Measurements from ENCODE around the gene SOBP.

Gene SOBP

DNA sequence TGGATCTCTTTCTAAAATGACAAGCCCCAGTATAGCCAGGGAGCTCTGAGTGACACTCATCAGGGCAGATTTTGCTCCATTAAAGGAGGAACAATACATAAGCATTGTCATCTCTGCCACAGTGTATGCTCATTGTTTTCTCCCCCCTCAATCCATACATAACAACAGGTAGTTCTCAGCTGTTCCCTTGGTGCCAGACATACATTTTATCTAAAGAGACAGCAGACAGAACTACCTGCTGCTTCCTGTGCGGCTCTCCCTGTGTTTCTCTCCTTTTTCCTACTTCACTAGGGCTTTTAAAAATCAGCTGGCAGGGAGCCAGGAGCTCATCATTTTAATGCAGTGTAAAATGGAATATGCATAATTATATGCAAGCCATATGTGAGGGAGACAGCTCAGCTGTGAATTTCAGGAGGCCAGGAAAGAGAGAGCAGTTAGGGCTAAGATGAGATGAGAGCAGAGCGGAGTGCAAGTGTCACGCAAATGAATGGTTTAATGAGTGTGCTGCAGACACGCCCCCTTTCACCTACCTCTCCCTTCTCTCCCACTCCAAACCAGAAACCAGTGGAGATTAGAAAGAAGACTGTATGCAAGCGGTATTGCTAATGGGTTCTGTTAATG is 96.0 kb downstream of the SOBP start:
- no peaks in the 10 kb centered on the region for H3K4me1 ChIP-seq (ENCODE audit: insufficient read depth, poor library complexity, severe bottlenecking)
- H3K27ac ChIP-seq (ENCODE audit: poor library complexity, severe bottlenecking), result no peak overlapping the region
- DNase-seq (ENCODE audit: low spot score) (no peak), ATAC-seq (ENCODE audit: low read depth) (no peak)
- no peaks in the 10 kb centered on the region for H3K9me3 ChIP-seq (ENCODE audit: severe bottlenecking)
- TF ChIP-seq, protein P1, sequence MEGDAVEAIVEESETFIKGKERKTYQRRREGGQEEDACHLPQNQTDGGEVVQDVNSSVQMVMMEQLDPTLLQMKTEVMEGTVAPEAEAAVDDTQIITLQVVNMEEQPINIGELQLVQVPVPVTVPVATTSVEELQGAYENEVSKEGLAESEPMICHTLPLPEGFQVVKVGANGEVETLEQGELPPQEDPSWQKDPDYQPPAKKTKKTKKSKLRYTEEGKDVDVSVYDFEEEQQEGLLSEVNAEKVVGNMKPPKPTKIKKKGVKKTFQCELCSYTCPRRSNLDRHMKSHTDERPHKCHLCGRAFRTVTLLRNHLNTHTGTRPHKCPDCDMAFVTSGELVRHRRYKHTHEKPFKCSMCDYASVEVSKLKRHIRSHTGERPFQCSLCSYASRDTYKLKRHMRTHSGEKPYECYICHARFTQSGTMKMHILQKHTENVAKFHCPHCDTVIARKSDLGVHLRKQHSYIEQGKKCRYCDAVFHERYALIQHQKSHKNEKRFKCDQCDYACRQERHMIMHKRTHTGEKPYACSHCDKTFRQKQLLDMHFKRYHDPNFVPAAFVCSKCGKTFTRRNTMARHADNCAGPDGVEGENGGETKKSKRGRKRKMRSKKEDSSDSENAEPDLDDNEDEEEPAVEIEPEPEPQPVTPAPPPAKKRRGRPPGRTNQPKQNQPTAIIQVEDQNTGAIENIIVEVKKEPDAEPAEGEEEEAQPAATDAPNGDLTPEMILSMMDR (IDR thresholded peaks at IDR 0.05; ENCODE audit: poor library complexity, severe bottlenecking), result no peak
- no peak overlapping the region for H3K4me3 ChIP-seq (ENCODE audit: severe bottlenecking)
- H3K27me3 ChIP-seq (ENCODE audit: insufficient read depth, poor library complexity, severe bottlenecking), result no peaks in the 10 kb centered on the region
- H3K36me3 ChIP-seq (ENCODE audit: low read depth), result no peaks in the 10 kb centered on the region

DNA sequence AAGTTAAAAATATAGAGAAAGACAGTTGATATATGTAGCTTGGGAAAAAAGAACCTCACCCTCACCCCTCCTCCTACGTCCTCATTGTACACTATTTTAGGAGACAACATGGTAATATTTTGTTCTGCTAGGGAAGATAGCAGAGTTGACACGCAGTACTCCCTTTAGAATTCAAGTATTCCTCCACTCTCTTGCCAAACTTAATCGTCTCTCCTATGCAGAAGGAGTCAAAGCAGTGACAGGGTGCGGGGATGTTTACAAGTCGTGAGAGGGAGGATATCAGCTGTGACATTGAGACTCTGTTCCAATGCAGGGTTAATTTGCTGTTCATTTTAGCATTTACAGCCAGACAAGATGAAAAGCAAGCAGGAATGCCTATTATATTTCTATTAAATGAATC is 97.5 kb downstream of the SOBP start:
- no peaks in the 10 kb centered on the region for H3K4me1 ChIP-seq (ENCODE audit: insufficient read depth, poor library complexity, severe bottlenecking)
- H3K4me3 ChIP-seq (ENCODE audit: severe bottlenecking), result no peak overlapping the region
- H3K27ac ChIP-seq (ENCODE audit: poor library complexity, severe bottlenecking), result no peak overlapping the region
- H3K9me3 ChIP-seq (ENCODE audit: severe bottlenecking), result no peaks in the 10 kb centered on the region
- H3K27me3 ChIP-seq (ENCODE audit: insufficient read depth, poor library complexity, severe bottlenecking), result no peaks in the 10 kb centered on the region
- no peak for DNase-seq (ENCODE audit: low spot score)
- TF ChIP-seq, protein P1 (IDR thresholded peaks at IDR 0.05; ENCODE audit: poor library complexity, severe bottlenecking), result no peak
- H3K36me3 ChIP-seq (ENCODE audit: low read depth), result no peaks in the 10 kb centered on the region
- ATAC-seq (ENCODE audit: low read depth), result no peak

DNA sequence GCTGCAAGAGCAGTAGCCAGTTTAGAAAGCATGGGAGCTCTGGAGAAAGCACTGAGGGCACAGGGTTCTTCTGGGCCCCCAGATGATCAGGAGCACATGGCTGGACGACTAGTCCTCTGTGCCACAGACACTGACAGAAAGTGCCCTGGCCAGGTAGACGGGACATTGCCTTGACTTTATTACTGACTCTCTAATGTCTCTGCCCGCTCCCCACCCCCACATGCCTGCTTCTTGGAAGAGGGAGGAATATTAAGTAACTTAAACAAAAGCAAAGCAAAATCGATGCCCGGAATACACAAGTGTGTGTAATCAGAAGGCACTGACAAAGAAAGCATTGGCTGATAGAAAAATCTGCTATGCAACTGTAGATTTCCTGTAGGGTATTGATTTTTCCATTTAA is 99.3 kb downstream of the SOBP start:
- Histone ChIP-seq H3K4me1 (ENCODE audit: insufficient read depth, poor library complexity, severe bottlenecking) (no peaks in the 10 kb centered on the region), H3K27me3 (ENCODE audit: insufficient read depth, poor library complexity, severe bottlenecking) (no peaks in the 10 kb centered on the region), H3K27ac (ENCODE audit: poor library complexity, severe bottlenecking) (no peak overlapping the region), H3K36me3 (ENCODE audit: low read depth) (no peaks in the 10 kb centered on the region), H3K9me3 (ENCODE audit: severe bottlenecking) (no peaks in the 10 kb centered on the region), H3K4me3 (ENCODE audit: severe bottlenecking) (no peak overlapping the region)
- TF ChIP-seq, protein P1 (IDR thresholded peaks at IDR 0.05; ENCODE audit: poor library complexity, severe bottlenecking), result no peak
- DNase-seq (ENCODE audit: low spot score) (no peak), ATAC-seq (ENCODE audit: low read depth) (no peak)

DNA sequence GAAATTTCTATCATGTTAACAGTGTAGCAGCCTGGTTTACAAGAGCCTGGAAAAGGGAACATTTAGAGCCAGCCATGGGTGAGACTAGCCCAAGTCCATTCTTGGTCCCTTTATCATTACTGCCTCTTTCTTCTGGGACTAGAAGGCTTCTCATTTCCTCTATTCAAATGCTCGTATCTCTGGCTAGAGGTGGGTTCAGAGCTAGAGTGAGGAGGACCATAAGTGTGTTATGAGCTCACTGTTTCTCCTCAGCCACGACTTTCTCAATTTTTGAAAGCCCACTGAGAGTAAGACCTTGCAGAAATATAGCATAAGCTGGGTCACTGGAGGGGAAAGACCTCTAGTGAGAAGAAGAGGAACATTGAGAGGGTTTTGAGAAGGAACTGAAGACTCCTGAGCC is 100.0 kb downstream of the SOBP start:
- Histone ChIP-seq H3K9me3 (ENCODE audit: severe bottlenecking) (no peaks in the 10 kb centered on the region), H3K27ac (ENCODE audit: poor library complexity, severe bottlenecking) (no peak overlapping the region), H3K4me3 (ENCODE audit: severe bottlenecking) (no peak overlapping the region), H3K36me3 (ENCODE audit: low read depth) (no peaks in the 10 kb centered on the region), H3K27me3 (ENCODE audit: insufficient read depth, poor library complexity, severe bottlenecking) (no peaks in the 10 kb centered on the region), H3K4me1 (ENCODE audit: insufficient read depth, poor library complexity, severe bottlenecking) (no peaks in the 10 kb centered on the region)
- TF ChIP-seq, protein P1 (IDR thresholded peaks at IDR 0.05; ENCODE audit: poor library complexity, severe bottlenecking), result no peak
- ATAC-seq (ENCODE audit: low read depth) (no peak), DNase-seq (ENCODE audit: low spot score) (no peak)

DNA sequence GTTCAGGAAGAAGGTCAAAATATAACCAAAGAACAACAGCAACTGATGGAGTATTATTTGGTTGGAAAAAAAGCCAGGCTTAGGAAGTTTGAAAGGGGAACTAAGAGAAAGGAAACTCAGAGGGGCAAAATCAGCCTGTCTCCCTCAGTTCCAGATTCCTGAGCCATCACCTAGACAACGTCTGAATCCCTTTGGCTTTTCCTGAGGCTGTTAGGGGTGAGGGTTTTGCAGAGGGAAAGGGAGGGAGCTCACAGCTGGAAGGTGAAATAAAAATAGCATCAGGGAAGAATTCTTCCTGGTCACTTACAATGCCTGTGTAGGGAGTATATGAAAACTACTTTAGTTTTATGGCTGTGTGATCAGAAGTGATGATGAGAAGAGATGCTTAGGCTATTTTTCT is 100.5 kb downstream of the SOBP start:
- no peak overlapping the region for H3K4me3 ChIP-seq (ENCODE audit: severe bottlenecking)
- TF ChIP-seq, protein P1 (IDR thresholded peaks at IDR 0.05; ENCODE audit: poor library complexity, severe bottlenecking), result no peak
- DNase-seq (ENCODE audit: low spot score) (no peak), ATAC-seq (ENCODE audit: low read depth) (no peak)
- H3K9me3 ChIP-seq (ENCODE audit: severe bottlenecking), result no peaks in the 10 kb centered on the region
- no peaks in the 10 kb centered on the region for H3K36me3 ChIP-seq (ENCODE audit: low read depth)
- H3K4me1 ChIP-seq (ENCODE audit: insufficient read depth, poor library complexity, severe bottlenecking), result no peaks in the 10 kb centered on the region
- H3K27ac ChIP-seq (ENCODE audit: poor library complexity, severe bottlenecking), result no peak overlapping the region
- H3K27me3 ChIP-seq (ENCODE audit: insufficient read depth, poor library complexity, severe bottlenecking), result no peaks in the 10 kb centered on the region

Data from RWPE2 (cell line).